MM.1S (cell line): ENCODE results near the gene ITPRIP.

Experiments
- CTCF ChIP-seq: fragments of 300-600 bp; sonication (generic); IDR thresholded peaks from 2 replicates; pipeline ENCODE4 v1.5.1; 2016; ENCODE audit warnings: antibody characterized with exemption, low read length, mixed read lengths
- EZH2 ChIP-seq: fragments of 300-600 bp; sonication (generic); optimal IDR thresholded peaks from 2 replicates; pipeline ENCODE3; 2017; ENCODE audit warnings: low read depth, mild to moderate bottlenecking, antibody characterized with exemption, low read length, mixed read lengths
- EZH2phosphoT487 ChIP-seq: fragments of 300-600 bp; sonication (generic); IDR thresholded peaks from 2 replicates; pipeline ENCODE4 v1.6.1; 2018; ENCODE audit warnings: antibody characterized with exemption, low read length

GRCh38 chr10:104380336-104380735, 42.1 kb upstream of the ITPRIP start:
- TF ChIP-seq CTCF (no peak), EZH2phosphoT487 (no peak), EZH2 (no peak)
